Thoracic aorta (tissue), 2 donors: Measurements from ENCODE around the gene SPATA46. TPM values are rescaled to one million over a fixed set of nuclear protein-coding genes. Genes with fewer than 3 reads are reported as not detected.

ENCODE experiments used
- ATAC-seq: fragments of 150-250 bp; one replicate; pipeline ENCODE4 v1.8.0; 2017; ENCODE audit warnings: low read depth; ENCODE audit not compliant: insufficient number of reproducible peaks, low FRiP score
- DNase-seq: peaks from one replicate; pipeline ENCODE4 v3.0.0-alpha.2; 2020; ENCODE audit warnings: low spot score
- H3K27ac ChIP-seq, 2 donors: fragments of 200-600 bp; sonication (generic); 1 replicate in 1 of 2; 2 replicates in 1 of 2; pipeline ENCODE4 v1.5.1; 2016; ENCODE audit warnings: mild to moderate bottlenecking in 2 of 2, moderate library complexity in 2 of 2
- H3K27me3 ChIP-seq: fragments of 200-600 bp; sonication (generic); replicated peaks from 2 replicates; pipeline ENCODE4 v1.6.0; 2016; ENCODE audit warnings: mild to moderate bottlenecking; ENCODE audit not compliant: insufficient read depth
- H3K36me3 ChIP-seq: fragments of 200-600 bp; sonication (generic); one replicate; pipeline ENCODE4 v1.5.1; 2016
- H3K4me1 ChIP-seq, 2 donors: fragments of 200-600 bp; sonication (generic); 1 replicate in 1 of 2; 2 replicates in 1 of 2; pipeline versions ENCODE4 v1.5.1 to v1.6.0; 2016; ENCODE audit warnings: low read depth in 2 of 2, mild to moderate bottlenecking in 1 of 2; ENCODE audit not compliant: control insufficient read depth in 1 of 2
- H3K4me3 ChIP-seq: fragments of 200-600 bp; sonication (generic); 2 replicates; pipeline ENCODE4 v1.5.1; 2016; ENCODE audit warnings: mild to moderate bottlenecking
- H3K9me3 ChIP-seq: fragments of 200-600 bp; sonication (generic); 2 replicates; pipeline ENCODE4 v1.5.1; 2016
- CTCF ChIP-seq: fragments of 200-600 bp; sonication (generic); IDR thresholded peaks from one replicate; pipeline ENCODE4 v1.5.1; 2019; ENCODE audit warnings: antibody characterized with exemption
- total RNA-seq, 2 donors: library from RNA; depleted of rRNA; stranded (reverse); fragments of >200 nt; gene quantifications; one replicate each; pipeline versions ENCODE4 v1.1.0 to v1.2.3, GENCODE V29; 2016

Gene SPATA46
- total RNA-seq, 2 donors from 2014 or later = not detected

- ATAC-seq (no peak), DNase-seq (no peak)
- no peak for TF ChIP-seq CTCF
- Histone ChIP-seq H3K4me3 (no peak overlapping the region), H3K4me1 (no peaks in the 10 kb centered on the region), H3K9me3 (no peaks in the 10 kb centered on the region), H3K36me3 (no peaks in the 10 kb centered on the region), H3K27ac (no peak overlapping the region), H3K27me3 (no peaks in the 10 kb centered on the region)
These were observed 13.9 kb upstream of the SPATA46 start for GRCh38 chr1:162390396-162391185.

GRCh38 chr1:162389971-162390370 is 13.3 kb upstream of the SPATA46 start:
- Histone ChIP-seq H3K27ac (no peak overlapping the region), H3K9me3 (no peaks in the 10 kb centered on the region), H3K36me3 (no peaks in the 10 kb centered on the region), H3K27me3 (no peaks in the 10 kb centered on the region), H3K4me1 (no peaks in the 10 kb centered on the region), H3K4me3 (no peak overlapping the region)
- no peak for TF ChIP-seq CTCF
- DNase-seq (no peak), ATAC-seq (no peak)

- no peaks in the 10 kb centered on the region for H3K36me3 ChIP-seq
- no peak overlapping the region for H3K27ac ChIP-seq
- ATAC-seq = no peak
- DNase-seq = no peak
- no peaks in the 10 kb centered on the region for H3K4me1 ChIP-seq
- no peaks in the 10 kb centered on the region for H3K9me3 ChIP-seq
- TF ChIP-seq CTCF = no peak
- H3K4me3 ChIP-seq = no peak overlapping the region
- H3K27me3 ChIP-seq = no peaks in the 10 kb centered on the region
These were observed 12.6 kb upstream of the SPATA46 start for GRCh38 chr1:162389021-162389818.

GRCh38 chr1:162388615-162389014 is 12.0 kb upstream of the SPATA46 start:
- Histone ChIP-seq H3K4me3 (no peak overlapping the region), H3K27me3 (no peaks in the 10 kb centered on the region), H3K36me3 (no peaks in the 10 kb centered on the region), H3K27ac (no peak overlapping the region), H3K9me3 (no peaks in the 10 kb centered on the region), H3K4me1 (no peaks in the 10 kb centered on the region)
- ATAC-seq (no peak), DNase-seq (no peak)
- TF ChIP-seq CTCF = no peak

- no peak for DNase-seq
- Histone ChIP-seq H3K27me3 (no peaks in the 10 kb centered on the region), H3K27ac (no peak overlapping the region), H3K4me3 (no peak overlapping the region), H3K9me3 (no peaks in the 10 kb centered on the region), H3K4me1 (no peaks in the 10 kb centered on the region), H3K36me3 (no peaks in the 10 kb centered on the region)
- ATAC-seq = no peak
- TF ChIP-seq CTCF = no peak
These were observed 11.5 kb upstream of the SPATA46 start for GRCh38 chr1:162388083-162388594.
